IMR-90 (cell line): Measurements from ENCODE around the gene FAM32A. TPM values are rescaled to one million over a fixed set of nuclear protein-coding genes. Genes with fewer than 3 reads are reported as not detected.

ENCODE experiments used
- ATAC-seq: fragments of 200-7000 bp; cut with Tn5 transposase; 2 replicates; pipeline ENCODE4 v1.9.1; 2020; ENCODE audit warnings: low read depth, mild to moderate bottlenecking, moderate library complexity
- BruUV-seq: library from RNA; stranded (reverse); fragments of 400-500 nt; replicated peaks from 2 replicates; lab custom pipeline; 2021; lab: Mats Ljungman, UMichigan
- CTCF ChIA-PET: fragments of 300-600 bp; formaldehyde crosslinking; extraction: SDS; loops from one replicate; lab custom pipeline; 2021; ENCODE audit warnings: antibody characterized with exemption; lab: Yijun Ruan, JAX
- POLR2A ChIA-PET: fragments of 300-600 bp; sonication (Branson Sonifier 250); formaldehyde crosslinking; loops from one replicate; lab custom pipeline; 2022; ENCODE audit warnings: antibody characterized with exemption; ENCODE audit not compliant: unreplicated experiment; lab: Charles Lee
- DNase-seq: peaks from one replicate; pipeline ENCODE4 v3.0.0; 2013
- H2AFZ ChIP-seq: replicated peaks from 2 replicates; pipeline ENCODE3; 2013; ENCODE audit warnings: low read length, mild to moderate bottlenecking; ENCODE audit not compliant: poor library complexity
- H2AK5ac ChIP-seq: 2 replicates; pipeline ENCODE4 v1.6.1; 2013; ENCODE audit warnings: low read depth, low read length, inconsistent platforms
- H2AK9ac ChIP-seq: replicated peaks from 2 replicates; pipeline ENCODE3; 2013; ENCODE audit warnings: mild to moderate bottlenecking, low read depth, low read length, moderate library complexity; ENCODE audit not compliant: poor library complexity
- H2BK120ac ChIP-seq: 2 replicates; pipeline ENCODE4 v1.6.1; 2013; ENCODE audit warnings: low read depth, low read length, inconsistent platforms
- H2BK15ac ChIP-seq: 3 replicates; pipeline ENCODE4 v1.6.1; 2013; ENCODE audit warnings: low read depth, low read length, inconsistent platforms
- H2BK20ac ChIP-seq: 2 replicates; pipeline ENCODE4 v1.6.1; 2013; ENCODE audit warnings: low read depth, mild to moderate bottlenecking, inconsistent platforms, low read length, moderate library complexity
- H2BK5ac ChIP-seq: 2 replicates; pipeline ENCODE4 v1.6.1; 2013; ENCODE audit warnings: mild to moderate bottlenecking, low read depth, low read length, inconsistent platforms; ENCODE audit not compliant: poor library complexity, severe bottlenecking
- H3K14ac ChIP-seq: replicated peaks from 2 replicates; pipeline ENCODE4 v1.6.1; 2013; ENCODE audit warnings: low read depth, low read length, inconsistent platforms
- H3K18ac ChIP-seq: 2 replicates; pipeline ENCODE4 v1.6.1; 2013; ENCODE audit warnings: low read depth, low read length, control low read depth
- H3K23ac ChIP-seq: 2 replicates; pipeline ENCODE4 v1.6.1; 2013; ENCODE audit warnings: low read depth, low read length, inconsistent platforms
- H3K27ac ChIP-seq: 2 replicates; pipeline ENCODE4 v1.5.1; 2013; ENCODE audit warnings: mild to moderate bottlenecking, control low read depth, low read length; ENCODE audit not compliant: insufficient read depth
- H3K27me3 ChIP-seq: 2 replicates; pipeline ENCODE4 v1.6.1; 2013; ENCODE audit warnings: low read length; ENCODE audit not compliant: control insufficient read depth, insufficient read depth
- H3K36me3 ChIP-seq: 2 replicates; pipeline ENCODE4 v1.6.1; 2013; ENCODE audit warnings: low read length, mixed read lengths; ENCODE audit not compliant: control insufficient read depth, insufficient read depth
- H3K4ac ChIP-seq: 2 replicates; pipeline ENCODE4 v1.6.1; 2013; ENCODE audit warnings: low read depth, low read length, inconsistent platforms
- H3K4me1 ChIP-seq: 2 replicates; pipeline ENCODE4 v1.6.1; 2013; ENCODE audit warnings: low read length, mixed read lengths; ENCODE audit not compliant: control insufficient read depth, insufficient read depth
- H3K4me2 ChIP-seq: 2 replicates; pipeline ENCODE4 v1.6.1; 2013; ENCODE audit warnings: low read depth, mild to moderate bottlenecking, control low read depth, low read length, moderate library complexity
- H3K4me3 ChIP-seq: 2 replicates; pipeline ENCODE4 v1.5.1; 2013; ENCODE audit warnings: low read depth, mild to moderate bottlenecking, control low read depth, low read length, moderate library complexity; ENCODE audit not compliant: insufficient read depth
- H3K56ac ChIP-seq: 2 replicates; pipeline ENCODE4 v1.6.1; 2013; ENCODE audit warnings: low read length, inconsistent platforms; ENCODE audit not compliant: insufficient read depth; ENCODE audit errors: extremely low read depth
- H3K79me1 ChIP-seq, 2 experiments: 2 replicates each; pipeline ENCODE4 v1.6.1; 2013; ENCODE audit warnings: low read length in 2 of 2, inconsistent platforms in 1 of 2, low read depth in 1 of 2
- H3K9ac ChIP-seq: 2 replicates; pipeline ENCODE4 v1.6.1; 2013; ENCODE audit warnings: low read depth, low read length, control low read depth
- H3K9me1 ChIP-seq: 2 replicates; pipeline ENCODE4 v1.6.1; 2013; ENCODE audit warnings: low read length, inconsistent platforms; ENCODE audit not compliant: insufficient read depth
- H3K9me3 ChIP-seq: 2 replicates; pipeline ENCODE4 v1.6.1; 2013; ENCODE audit warnings: low read length; ENCODE audit not compliant: control insufficient read depth, insufficient read depth
- H4K20me1 ChIP-seq: 2 replicates; pipeline ENCODE4 v1.6.1; 2013; ENCODE audit warnings: low read length, inconsistent platforms; ENCODE audit not compliant: insufficient read depth
- H4K5ac ChIP-seq: 2 replicates; pipeline ENCODE4 v1.6.1; 2013; ENCODE audit warnings: mild to moderate bottlenecking, low read depth, low read length, control low read depth
- H4K8ac ChIP-seq, 2 experiments: 2 replicates each; pipeline ENCODE4 v1.6.1; 2013; ENCODE audit warnings: low read depth in 2 of 2, low read length in 2 of 2, control low read depth in 1 of 2, inconsistent platforms in 1 of 2
- H4K91ac ChIP-seq: 2 replicates; pipeline ENCODE4 v1.6.1; 2013; ENCODE audit warnings: low read depth, low read length, inconsistent platforms; ENCODE audit not compliant: insufficient read depth
- BHLHE40 ChIP-seq: fragments of 150-350 bp; IDR thresholded peaks from 2 replicates; pipeline ENCODE4 v1.6.1; 2016; ENCODE audit warnings: mild to moderate bottlenecking, low read depth, low read length
- CEBPB ChIP-seq: IDR thresholded peaks from 2 replicates; pipeline ENCODE4 v1.6.1; 2012; ENCODE audit warnings: low read depth, low read length, improper control_type of control experiment
- CHD1 ChIP-seq: IDR thresholded peaks from 2 replicates; pipeline ENCODE4 v1.6.1; 2012; ENCODE audit warnings: low read depth, low read length, improper control_type of control experiment
- CTCF ChIP-seq: conservative IDR thresholded peaks from 2 replicates; pipeline ENCODE4 v1.5.1; 2012; ENCODE audit warnings: mild to moderate bottlenecking, low read depth, low read length, improper control_type of control experiment
- ELK1 ChIP-seq: fragments of 150-350 bp; IDR thresholded peaks from 2 replicates; pipeline ENCODE4 v1.6.1; 2016; ENCODE audit warnings: low read depth, mild to moderate bottlenecking, low read length, moderate library complexity, borderline replicate concordance
- FOS ChIP-seq: fragments of 150-350 bp; IDR thresholded peaks from 2 replicates; pipeline ENCODE4 v1.6.1; 2016; ENCODE audit warnings: low read depth, low read length
- MAFK ChIP-seq: IDR thresholded peaks from 2 replicates; pipeline ENCODE4 v1.6.1; 2012; ENCODE audit warnings: low read depth, low read length, improper control_type of control experiment
- MAZ ChIP-seq: IDR thresholded peaks from 2 replicates; pipeline ENCODE4 v1.6.1; 2012; ENCODE audit warnings: low read depth, mild to moderate bottlenecking, low read length, improper control_type of control experiment, moderate library complexity, borderline replicate concordance
- MXI1 ChIP-seq: IDR thresholded peaks from 2 replicates; pipeline ENCODE4 v1.6.1; 2012; ENCODE audit warnings: low read depth, mild to moderate bottlenecking, low read length, moderate library complexity, borderline replicate concordance
- NFE2L2 ChIP-seq: fragments of 150-350 bp; IDR thresholded peaks from 2 replicates; pipeline ENCODE4 v1.6.1; 2016; ENCODE audit warnings: low read depth, mild to moderate bottlenecking, low read length
- POLR2A ChIP-seq: IDR thresholded peaks from 2 replicates; pipeline ENCODE4 v1.6.1; 2012; ENCODE audit warnings: mild to moderate bottlenecking, low read depth, low read length
- RAD21 ChIP-seq: IDR thresholded peaks from 2 replicates; pipeline ENCODE4 v1.6.1; 2012; ENCODE audit warnings: low read length, improper control_type of control experiment
- RCOR1 ChIP-seq: IDR thresholded peaks from 2 replicates; pipeline ENCODE4 v1.6.1; 2012; ENCODE audit warnings: mild to moderate bottlenecking, low read length, improper control_type of control experiment; ENCODE audit not compliant: insufficient replicate concordance
- RFX5 ChIP-seq: IDR thresholded peaks from 2 replicates; pipeline ENCODE4 v1.8.0; 2012; ENCODE audit warnings: low read depth, mild to moderate bottlenecking, low read length, moderate library complexity
- SMC3 ChIP-seq: fragments of 150-350 bp; IDR thresholded peaks from 2 replicates; pipeline ENCODE4 v1.6.1; 2016; ENCODE audit warnings: low read depth, mild to moderate bottlenecking, antibody characterized with exemption, low read length, moderate library complexity
- USF2 ChIP-seq: fragments of 150-350 bp; IDR thresholded peaks from 2 replicates; pipeline ENCODE4 v1.6.1; 2017; ENCODE audit warnings: mild to moderate bottlenecking, antibody characterized with exemption, low read length, low read depth
- WGBS, 2 experiments: methylation state at CpG; one replicate each; pipeline versions ENCODE4 v1.1.5 to v1.1.7; 2013; ENCODE audit warnings: missing lambda C conversion rate in 2 of 2; ENCODE audit not compliant: insufficient read length in 1 of 2; ENCODE audit errors: extremely low coverage in 2 of 2; 5-methylcytosine and 5-hydroxymethylcytosine counted together
- dilution Hi-C: fragments of 300-500 bp; cut with HindIII; formaldehyde crosslinking; loops from one replicate; pipeline ENCODE4 v1.14.3; 2018; ENCODE audit warnings: low sequenced_read_pairs; ENCODE audit not compliant: unreplicated experiment
- in situ Hi-C: fragments of 300-500 bp; cut with MboI; formaldehyde crosslinking; loops from 3 replicates; pipeline ENCODE4 v1.14.3; 2019; ENCODE audit warnings: low sequenced_read_pairs, inconsistent platforms, mixed read lengths
- intact Hi-C: fragments of 100-400 bp; cut with micrococcal nuclease; formaldehyde crosslinking; loops from 2 replicates; pipeline ENCODE4 v1.10.0; 2022
- polyA plus RNA-seq, 3 experiments: library from polyadenylated mRNA; depleted of rRNA; stranded (reverse); fragments of >200 nt; gene quantifications; 2 replicates each; pipeline ENCODE4 v1.2.3, GENCODE V29; 2012; ENCODE audit warnings: low replicate concordance in 1 of 3
- total RNA-seq: library from RNA; depleted of rRNA; stranded (reverse); fragments of >200 nt; gene quantifications from 2 replicates; pipeline ENCODE4 v1.2.3, GENCODE V29; 2012

Gene FAM32A
- total and polyA plus RNA-seq, 2 of the 4 experiments (the other 2 are of a cell fraction) = 99.5 to 130 TPM

- Histone ChIP-seq H3K4ac (no peak overlapping the region), H3K4me3 (no peak overlapping the region), H4K20me1 (no peaks in the 10 kb centered on the region), H3K9me3 (no peaks in the 10 kb centered on the region), H3K4me1 (peaks cover 2% of the 10 kb centered on the region; the same call in 1 of the 2 replicates), H3K9me1 (peaks cover under 1% of the 10 kb centered on the region; the same call in 1 of the 2 replicates), H2AFZ (no peak overlapping the region), H4K8ac (no peak overlapping the region), H2AK5ac (no peak overlapping the region), H4K5ac (no peak overlapping the region), H2BK5ac (no peak overlapping the region), H3K14ac (no peak overlapping the region), H3K27ac (no peak overlapping the region), H3K36me3 (no peaks in the 10 kb centered on the region), H3K56ac (no peak overlapping the region), H2BK120ac (no peak overlapping the region), H3K18ac (no peak overlapping the region), H2BK15ac (no peak overlapping the region), H3K23ac (no peak overlapping the region), H2BK20ac (no peak overlapping the region), H4K91ac (no peak overlapping the region), H2AK9ac (no peak overlapping the region), H3K4me2 (no peak overlapping the region), H3K79me1 (no peaks in the 10 kb centered on the region), H3K27me3 (no peaks in the 10 kb centered on the region; the same call in 1 of the 2 replicates), H3K9ac (no peak overlapping the region)
- dilution Hi-C loops (no loop called here), in situ Hi-C loops (no loop called here), intact Hi-C loops (no loop called here)
- no CpG with 5 or more reads among the region's 1 CpG for WGBS, 2 experiments
- TF ChIP-seq RFX5 = no peak
- TF ChIP-seq RCOR1 = no peak
- TF ChIP-seq FOS = no peak
- TF ChIP-seq MAZ = no peak
- TF ChIP-seq SMC3 = no peak
- no peak for TF ChIP-seq MAFK
- no peak for TF ChIP-seq MXI1
- TF ChIP-seq POLR2A = no peak
- no peak for TF ChIP-seq BHLHE40
- no peak for TF ChIP-seq CTCF
- TF ChIP-seq CHD1 = no peak
- no peak for TF ChIP-seq USF2
- TF ChIP-seq ELK1 = no peak
- TF ChIP-seq CEBPB = no peak
- no peak for TF ChIP-seq NFE2L2
- no peak for TF ChIP-seq RAD21
- no peak for ATAC-seq
- no peak for DNase-seq
- CTCF ChIA-PET = no interaction called here
- BruUV-seq = no TSS peak
- POLR2A ChIA-PET = no interaction called here
Observed at GRCh38 chr19:16166417-16166816, 18.8 kb upstream of the FAM32A start.
